ENCODE measurements around the gene USP9X. TPM values are rescaled to one million over a fixed set of nuclear protein-coding genes. Genes with fewer than 3 reads are reported as not detected.
A peak's percentile ranks its signal among the peaks of the same experiment; 100 is the strongest.

Gene USP9X
- total and polyA plus RNA-seq, 9 of the 15 experiments (the other 6 are each of a cell fraction or from before 2014, with no cell fraction given): 10.9 to 47.8 (median 29.5) TPM

GRCh38 chrX:41084044-41084892 lies 977 bp upstream of the USP9X start (continued):
- no peak for TF ChIP-seq GTF2B (IDR thresholded peaks at IDR 0.05; ENCODE audit: extremely low read depth, insufficient read length)
- TF ChIP-seq ZNF253 (CRISPR knock-in tag; conservative IDR thresholded peaks at IDR 0.05): no peak
- TF ChIP-seq NRF1 (conservative IDR thresholded peaks at IDR 0.05 in 1 of 2, IDR thresholded peaks at IDR 0.05 in 1 of 2): peak; percentile 61 to 75
- no peak for TF ChIP-seq ZNF143 (CRISPR knock-in tag; IDR thresholded peaks at IDR 0.05)
- 0 out of 2 replicates have a peak, but pooled peaks have one; percentile 24 for TF ChIP-seq ZNF311 (CRISPR knock-in tag; IDR thresholded peaks at IDR 0.05)
- no peak for TF ChIP-seq SIN3B (IDR thresholded peaks at IDR 0.05; ENCODE audit: low read depth)
- TF ChIP-seq THRB (CRISPR knock-in tag; conservative IDR thresholded peaks at IDR 0.05): peak; percentile 75; the same call in 1 of the 2 replicates
- peak; percentile 97 for TF ChIP-seq CREM (IDR thresholded peaks at IDR 0.05; ENCODE audit: low read depth)
- TF ChIP-seq SMAD1 (IDR thresholded peaks at IDR 0.05; ENCODE audit: low read depth, low read length, partially characterized antibody): peak; percentile 75
- no peak for TF ChIP-seq ZNF133 (CRISPR knock-in tag; IDR thresholded peaks at IDR 0.05)
- TF ChIP-seq REST (IDR thresholded peaks at IDR 0.05; ENCODE audit: borderline replicate concordance): peak; percentile 93
- no peak for TF ChIP-seq REST (CRISPR knock-in tag; IDR thresholded peaks at IDR 0.05; ENCODE audit: low read depth)
- no peak for TF ChIP-seq GTF3C2 (IDR thresholded peaks at IDR 0.05; ENCODE audit: borderline replicate concordance, extremely low read depth, insufficient read length)
